HG03565 (cell line): Measurements from ENCODE around the gene ANAPC15.

Source experiments
- ATAC-seq: cut with Tn5 transposase; IDR thresholded peaks from one replicate; pipeline ENCODE4 v1.9.1; 2021; ENCODE audit warnings: mild to moderate bottlenecking, moderate library complexity; ENCODE audit not compliant: unreplicated experiment

Gene ANAPC15

GRCh38 chr11:72088076-72088808 lies 24.3 kb downstream of the ANAPC15 start:
- ATAC-seq, result no peak

DNA sequence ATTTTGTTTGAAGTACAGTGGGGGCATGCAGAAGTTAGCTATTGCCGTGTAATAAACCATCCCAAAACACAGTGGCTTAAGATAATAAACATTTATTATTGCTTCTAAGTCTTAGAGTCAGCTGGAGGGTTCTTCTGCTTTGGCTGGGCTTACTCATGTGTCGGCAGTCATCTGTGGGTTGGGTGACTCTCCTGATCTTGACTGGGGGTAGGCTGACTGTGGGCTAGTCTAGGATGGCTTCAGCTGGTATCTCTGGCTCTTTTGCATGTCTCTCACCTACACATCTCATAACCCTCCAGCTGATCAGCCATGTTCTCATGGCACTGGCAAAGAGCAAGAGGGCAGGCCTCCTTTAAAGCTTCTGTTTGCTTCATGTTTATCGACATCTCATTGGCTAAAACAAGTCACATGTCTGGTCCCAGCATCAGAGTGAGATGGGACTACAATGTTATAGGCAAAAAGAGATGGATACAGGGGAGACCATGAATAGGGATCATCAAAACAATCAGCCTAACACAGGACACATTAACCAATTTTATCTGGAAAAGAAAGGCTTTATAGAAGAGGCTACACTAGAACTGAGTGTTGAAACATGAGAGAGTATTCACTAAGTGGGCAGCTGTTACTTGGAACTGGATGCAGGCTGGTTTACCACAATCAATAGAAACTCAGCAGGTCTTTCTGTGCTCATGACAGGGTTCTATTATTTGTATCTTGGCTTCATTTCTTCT lies 26.7 kb downstream of the ANAPC15 start:
- no peak for ATAC-seq

- ATAC-seq, result no peak
These were observed 27.5 kb downstream of the ANAPC15 start for GRCh38 chr11:72084965-72085364.

- no peak for ATAC-seq
These were observed 28.4 kb downstream of the ANAPC15 start for GRCh38 chr11:72084076-72084475.

DNA sequence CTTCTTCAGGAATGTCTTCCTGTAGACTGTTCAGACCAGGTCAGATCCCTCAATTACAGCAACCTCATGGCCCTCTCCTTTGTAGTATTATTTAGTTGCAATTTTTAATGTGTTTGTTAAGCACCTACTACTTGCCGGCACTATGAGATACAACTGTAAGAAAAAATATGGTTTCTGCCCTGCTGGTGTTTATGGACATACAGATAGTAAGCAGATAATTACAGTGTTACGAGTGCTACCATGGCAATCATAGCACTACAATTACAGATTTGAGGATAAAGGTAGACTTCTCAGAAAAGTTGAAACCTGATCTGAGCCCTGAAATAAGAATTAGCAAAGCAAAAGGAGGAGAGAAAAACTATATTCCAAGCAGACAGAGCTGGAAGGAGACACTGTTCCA lies 29.1 kb downstream of the ANAPC15 start:
- ATAC-seq, result no peak

DNA sequence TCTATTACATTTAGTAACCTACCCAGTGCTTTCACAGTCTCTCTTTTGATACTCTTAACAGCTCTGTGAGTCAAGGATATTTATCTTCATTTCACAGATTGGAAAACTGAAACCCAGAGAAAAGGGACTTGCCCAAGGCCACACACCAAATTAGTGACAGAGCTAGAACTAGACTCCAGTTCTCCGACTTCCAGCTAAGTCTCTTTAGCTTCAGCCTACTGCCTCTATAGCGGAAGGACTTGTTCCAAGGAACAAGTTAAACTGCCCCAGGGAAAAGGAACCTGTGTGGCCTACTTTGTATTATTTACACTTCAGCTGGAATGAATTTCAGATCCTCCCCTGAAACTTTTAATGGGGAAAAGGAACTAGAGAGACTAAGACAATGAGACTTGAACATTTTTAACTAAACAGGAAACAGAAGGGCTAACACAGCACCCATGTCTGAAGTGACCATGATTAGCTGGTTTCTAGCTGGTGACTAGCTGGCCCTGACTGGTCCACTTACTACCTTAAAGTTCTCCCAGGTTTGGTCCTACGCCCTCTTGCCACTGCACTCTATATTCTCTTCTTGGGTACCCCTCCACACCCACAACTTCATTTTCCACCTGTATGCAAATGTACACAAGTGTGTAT lies 30.6 kb downstream of the ANAPC15 start:
- no peak for ATAC-seq

- no peak for ATAC-seq
These were observed 31.3 kb downstream of the ANAPC15 start for GRCh38 chr11:72081184-72081644.

GRCh38 chr11:72080326-72081183 lies 31.9 kb downstream of the ANAPC15 start, which contains the start of the genes LRRC51 and NUMA1:
Gene LRRC51, plus strand, starts transcription at chr11:72080850. Its CDS starts 8,234 bp downstream, at chr11:72089084.
Gene NUMA1, minus strand, starts transcription at chr11:72080542. Its CDS starts 44,599 bp downstream, at chr11:72035943.
- ATAC-seq, result peak; percentile 83

- no peak for ATAC-seq
These were observed 32.6 kb downstream of the ANAPC15 start for GRCh38 chr11:72079819-72080325.

DNA sequence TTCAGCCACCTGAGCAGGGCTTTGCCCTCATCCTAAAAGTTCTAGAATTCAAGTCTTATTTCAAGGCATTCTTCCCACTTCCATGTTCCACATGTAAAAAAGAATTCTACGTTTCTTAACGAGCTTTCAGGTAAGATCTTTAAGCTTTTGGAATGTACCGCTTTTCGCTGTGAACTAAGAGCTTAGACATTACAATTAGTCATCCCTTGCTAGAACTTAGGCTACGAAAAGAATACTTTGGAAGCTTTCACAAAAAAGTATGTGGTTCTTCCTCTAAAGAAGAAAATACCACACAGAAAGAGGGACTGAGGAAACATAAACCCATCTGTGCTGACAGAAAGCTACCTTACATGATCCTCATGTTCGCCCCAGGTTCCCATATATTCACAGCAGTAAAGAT lies 34.0 kb downstream of the ANAPC15 start:
- ATAC-seq, result no peak

DNA sequence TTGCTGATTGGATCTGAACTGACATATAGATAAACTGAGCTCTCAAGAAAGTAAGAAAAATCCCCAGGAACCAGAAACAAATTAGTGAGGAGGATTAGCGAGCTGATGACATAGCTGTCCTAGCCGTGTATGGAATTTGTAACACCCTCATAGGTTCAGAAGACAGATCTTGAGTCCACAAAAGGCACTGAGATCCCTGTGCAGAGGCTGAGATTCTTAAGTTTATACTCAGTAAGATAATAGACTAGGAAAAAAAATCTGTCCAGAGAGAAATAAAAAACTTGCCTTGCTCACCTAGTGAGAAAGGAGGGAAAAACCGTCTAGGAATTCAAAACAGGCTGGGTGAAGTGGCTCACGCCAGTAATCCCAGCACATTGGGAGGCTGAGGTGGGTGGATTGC lies 36.7 kb downstream of the ANAPC15 start:
- ATAC-seq, result no peak

GRCh38 chr11:72075109-72075508 lies 37.4 kb downstream of the ANAPC15 start:
- ATAC-seq, result no peak

- no peak for ATAC-seq
These were observed 40.1 kb downstream of the ANAPC15 start for GRCh38 chr11:72072348-72072747.

DNA sequence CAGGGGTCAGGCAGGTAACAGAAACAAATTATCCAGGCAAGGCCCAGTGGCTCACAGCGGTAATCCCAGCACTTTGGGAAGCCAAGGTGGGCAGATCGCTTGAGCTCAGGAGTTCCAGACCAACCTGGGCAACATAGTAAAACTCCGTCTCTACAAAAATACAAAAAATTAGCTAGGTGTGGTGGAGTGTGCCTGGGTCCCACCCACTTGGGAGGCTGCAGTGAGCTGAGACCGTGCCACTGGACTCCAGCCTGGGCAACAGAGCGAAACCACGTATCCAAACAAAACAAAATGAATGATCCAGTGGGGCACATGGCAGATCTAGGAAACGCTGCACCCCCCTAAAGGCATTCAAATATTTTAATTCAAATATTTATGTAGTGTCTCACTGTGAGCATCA lies 42.0 kb downstream of the ANAPC15 start:
- no peak for ATAC-seq

DNA sequence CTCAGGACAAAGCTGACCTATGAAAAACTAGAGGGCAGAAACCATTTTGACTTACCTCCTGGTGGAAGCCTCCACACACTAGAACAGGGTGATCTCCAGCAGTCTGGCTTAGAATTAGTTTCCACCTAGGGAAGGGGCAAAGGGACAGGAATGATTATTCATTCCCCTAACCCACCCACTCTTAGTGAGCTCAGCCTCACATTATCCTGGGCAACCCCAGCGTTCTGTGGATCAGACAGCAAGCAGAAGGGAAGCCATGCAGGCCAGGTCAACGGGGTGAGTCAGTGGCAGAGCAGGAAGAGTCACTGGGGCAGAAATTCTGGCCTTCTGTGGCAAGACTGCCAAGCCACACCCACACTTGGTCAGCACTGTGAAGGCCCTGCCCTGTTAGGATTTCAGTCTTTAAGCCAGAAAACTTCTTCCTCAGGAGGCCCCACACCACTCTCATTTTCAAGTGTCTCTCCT lies 42.7 kb downstream of the ANAPC15 start:
- ATAC-seq, result no peak

GRCh38 chr11:72069200-72069599 lies 43.3 kb downstream of the ANAPC15 start:
- ATAC-seq, result no peak

- ATAC-seq, result no peak
These were observed 44.8 kb downstream of the ANAPC15 start for GRCh38 chr11:72067676-72068075.

- no peak for ATAC-seq
These were observed 45.2 kb downstream of the ANAPC15 start for GRCh38 chr11:72067266-72067665.

- no peak for ATAC-seq
These were observed 45.6 kb downstream of the ANAPC15 start for GRCh38 chr11:72066855-72067254.

DNA sequence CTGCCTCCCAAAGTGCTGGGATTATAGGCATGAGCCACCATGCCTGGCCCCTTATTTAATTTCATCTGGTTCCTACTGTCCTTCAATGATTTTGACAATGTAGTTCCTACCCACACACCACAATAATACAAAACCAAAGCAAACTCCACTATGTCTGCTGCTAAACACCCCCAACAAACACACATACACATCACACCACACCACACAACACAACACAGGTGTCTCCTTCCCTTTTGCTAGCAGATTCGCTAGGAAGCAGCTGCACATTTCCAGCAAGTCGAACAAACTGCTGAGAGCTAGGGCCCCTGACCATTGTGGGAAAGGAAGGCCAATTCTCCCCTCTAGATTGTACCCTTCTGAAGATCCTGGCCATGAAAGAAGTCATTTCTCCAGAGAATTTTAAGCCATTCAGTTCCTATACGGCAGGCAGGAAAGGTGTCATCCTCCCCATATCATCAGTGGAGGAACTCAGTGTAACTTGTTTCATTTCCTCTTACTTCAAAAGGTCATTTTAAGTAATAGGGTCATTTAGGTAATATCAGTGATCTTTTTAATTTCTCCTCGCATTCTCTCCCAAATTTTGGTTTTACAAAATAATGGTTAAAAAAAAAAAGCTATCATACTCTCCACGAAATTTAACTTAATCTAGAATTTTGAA lies 50.6 kb downstream of the ANAPC15 start:
- ATAC-seq, result no peak
